M059J (cell line): ENCODE results near the gene SDHAF1. TPM values are rescaled to one million over a fixed set of nuclear protein-coding genes. Genes with fewer than 3 reads are reported as not detected.

Experiments
- DNase-seq: peaks from one replicate; pipeline ENCODE4 v3.0.0-alpha.2; 2012; ENCODE audit warnings: low read depth
- total RNA-seq: library from RNA; depleted of rRNA; stranded (reverse); fragments of >200 nt; shearing (Covaris generic); gene quantifications from 2 replicates; pipeline ENCODE4 v1.2.3, GENCODE V29; 2014

The SDHAF1 gene
- total RNA-seq, 1 experiment from 2014 or later: 32.0 TPM

DNA sequence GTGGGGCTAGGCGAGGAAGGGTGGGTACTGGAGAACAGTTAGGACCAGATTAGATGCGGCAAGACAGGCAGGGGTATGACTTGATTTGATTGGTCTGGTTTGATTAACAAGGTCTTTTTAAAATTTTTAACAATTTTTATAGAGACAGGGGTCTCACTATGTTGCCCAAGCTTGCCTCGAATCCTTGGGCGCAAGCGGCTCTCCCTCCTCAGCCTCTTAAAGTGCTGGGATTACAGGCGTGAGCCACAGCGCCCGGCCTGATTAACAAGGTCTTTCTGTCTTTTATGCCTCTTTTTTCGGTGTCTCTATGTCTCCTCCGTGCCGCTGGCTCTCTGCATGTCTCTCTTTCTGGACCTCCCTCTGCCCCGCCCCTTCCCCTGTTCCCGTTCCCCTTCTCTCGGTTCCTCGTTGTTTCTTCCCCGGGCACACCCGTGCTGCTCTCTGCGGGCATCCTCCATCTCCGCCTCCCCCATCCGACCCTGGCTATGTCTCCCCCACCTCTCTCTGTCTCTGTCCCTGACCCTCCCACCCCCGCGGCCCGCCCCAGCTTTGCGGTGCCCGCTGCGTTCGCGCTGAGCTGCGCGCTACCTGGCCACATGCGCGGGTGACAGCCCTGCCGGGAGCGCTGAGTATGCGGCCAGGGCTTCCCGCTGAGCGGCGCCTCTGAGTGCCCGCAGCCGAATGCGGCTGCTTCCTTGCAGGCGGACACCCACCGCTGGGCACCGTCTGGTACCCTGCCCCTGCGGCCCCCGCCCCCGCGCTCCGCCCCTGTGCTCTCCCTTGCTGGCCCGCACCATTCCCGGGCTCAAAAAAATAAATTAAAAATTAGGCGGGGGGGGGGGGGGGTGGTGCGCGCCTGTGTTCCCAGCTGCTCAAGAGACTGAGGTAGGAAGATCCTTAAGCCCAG is 8.1 kb upstream of the SDHAF1 start:
- DNase-seq: peak; percentile 15

DNA sequence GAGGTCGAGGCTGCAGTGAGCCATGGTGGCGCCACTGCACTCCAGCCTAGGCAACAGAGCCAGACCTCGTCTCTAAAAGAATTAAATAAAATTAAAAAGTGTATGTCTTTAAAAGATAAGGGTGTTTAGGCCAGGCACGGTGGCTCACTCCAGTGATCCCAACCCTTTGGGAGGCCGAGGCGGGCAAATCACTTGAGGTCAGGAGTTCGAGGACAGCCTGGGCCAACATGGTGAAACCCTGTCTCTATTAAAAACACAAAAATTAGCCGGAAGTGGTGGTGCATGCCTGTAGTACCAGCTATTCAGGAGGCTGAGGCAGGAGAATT is 7.5 kb upstream of the SDHAF1 start:
- DNase-seq: no peak

DNA sequence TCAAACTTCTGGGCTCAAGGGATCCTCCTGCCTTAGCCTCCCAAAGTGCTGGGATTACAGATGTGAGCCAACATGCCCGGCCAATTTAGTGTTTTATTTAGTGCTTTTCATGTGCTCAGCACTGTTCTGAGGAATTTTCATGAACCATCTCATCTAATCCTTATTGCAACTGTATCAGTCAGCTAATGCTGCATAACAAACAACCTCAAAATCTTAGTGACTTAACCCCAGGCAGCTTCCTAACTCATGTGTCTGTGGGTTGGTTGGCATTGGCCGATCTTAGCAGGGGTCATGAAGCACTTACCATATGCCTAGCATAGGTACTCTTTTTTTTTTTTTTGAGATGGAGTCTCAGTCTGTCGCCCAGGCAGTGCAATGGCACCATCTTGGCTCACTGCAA is 6.2 kb upstream of the SDHAF1 start:
- no peak for DNase-seq

DNA sequence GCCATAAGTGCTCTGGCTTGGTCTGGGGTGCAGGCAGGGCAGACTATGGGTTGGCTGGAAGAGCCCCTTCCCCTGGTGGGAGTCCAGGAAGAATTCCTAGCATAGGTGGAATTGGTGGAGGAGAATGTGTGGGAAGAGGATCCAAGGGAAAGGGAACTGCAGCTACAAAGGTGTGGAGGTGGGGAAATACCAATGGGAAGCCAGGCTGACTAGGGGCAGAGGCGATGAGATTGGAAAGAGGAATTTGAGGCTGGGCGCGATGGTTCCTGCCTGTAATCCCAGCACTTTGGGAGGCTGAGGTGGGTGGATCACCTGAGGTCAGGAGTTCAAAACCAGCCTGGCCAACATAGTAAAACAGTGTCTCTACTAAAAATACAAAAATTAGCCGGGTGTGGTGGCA is 4.8 kb upstream of the SDHAF1 start:
- DNase-seq: no peak

DNA sequence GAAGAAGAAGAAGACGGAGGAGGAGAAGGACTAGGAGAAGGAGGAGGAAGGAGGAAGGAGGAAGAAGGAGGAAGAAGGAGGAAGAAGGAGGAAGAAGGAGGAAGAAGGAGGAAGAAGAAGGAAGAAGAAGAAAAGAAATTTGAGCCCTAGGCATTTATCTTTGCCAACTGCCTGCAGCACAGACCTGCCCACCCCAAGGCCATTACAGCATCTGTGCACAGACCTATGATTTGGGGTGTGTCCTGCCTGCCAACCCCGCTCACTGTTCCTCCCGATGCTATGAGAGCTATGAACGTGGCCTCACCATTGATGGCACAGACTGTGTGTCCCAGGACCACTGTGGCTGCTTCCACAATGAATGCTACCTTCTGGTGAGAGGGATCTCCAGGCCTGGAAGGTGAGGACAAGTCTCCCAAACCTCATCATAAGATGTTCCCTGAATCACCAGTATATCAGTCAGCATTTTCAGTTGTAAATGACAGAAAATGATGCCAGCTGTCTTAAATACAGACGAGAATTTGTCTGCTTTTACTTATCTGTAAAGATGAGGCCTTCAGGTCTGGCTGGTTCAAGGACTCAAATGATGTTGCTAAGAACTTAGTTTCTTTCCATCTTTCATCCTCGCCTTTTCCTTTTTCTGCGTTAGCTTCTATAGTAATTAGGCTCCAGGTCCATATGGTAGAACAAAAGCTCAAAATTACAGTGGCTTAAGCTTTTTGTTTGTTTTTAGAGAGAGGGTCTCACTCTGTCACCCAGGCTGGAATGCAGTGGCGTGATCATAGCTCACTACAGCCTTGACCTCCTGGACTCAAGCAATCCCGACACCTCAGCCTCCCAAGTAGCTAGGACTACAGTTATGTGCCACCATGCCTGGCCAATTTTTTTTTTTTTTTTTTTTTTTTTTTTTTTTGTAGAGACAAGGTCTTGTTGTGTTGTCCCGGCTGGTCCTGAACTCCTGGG is 3.9 kb upstream of the SDHAF1 start:
- DNase-seq: no peak

DNA sequence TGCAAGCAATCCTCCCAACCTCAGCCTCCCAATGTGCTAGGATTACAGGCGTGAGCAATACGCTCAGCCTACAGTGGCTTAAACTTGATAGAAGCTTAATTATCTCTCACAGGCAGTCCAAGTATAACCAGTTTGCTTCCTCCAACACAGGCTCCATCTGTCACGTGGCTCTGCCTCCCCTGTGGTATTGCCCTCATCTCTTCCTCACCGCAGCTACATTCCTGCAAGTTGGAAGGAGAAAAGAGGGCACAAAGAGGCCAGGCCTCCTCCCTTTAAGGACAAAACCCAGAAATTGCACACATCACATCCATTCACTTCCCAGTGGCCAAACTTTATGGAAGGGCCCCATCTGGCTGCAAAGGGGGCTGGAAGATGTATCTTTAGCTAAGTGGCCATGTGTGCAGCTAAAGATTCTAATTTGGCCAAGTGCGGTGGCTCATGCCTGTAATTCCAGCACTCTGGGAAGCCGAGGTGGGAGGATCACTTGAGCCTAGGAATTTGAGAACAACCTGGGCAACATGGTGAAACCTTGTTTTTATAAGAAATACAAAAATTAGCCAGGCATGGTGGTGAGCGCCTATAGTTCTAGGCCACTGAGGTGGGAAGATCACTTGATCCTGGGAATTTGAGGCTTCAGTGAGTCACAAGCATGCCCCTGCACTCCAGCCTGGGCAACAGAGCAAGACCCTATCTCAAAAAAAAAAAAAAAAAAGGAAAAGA is 3.1 kb upstream of the SDHAF1 start:
- peak; percentile 67 for DNase-seq

DNA sequence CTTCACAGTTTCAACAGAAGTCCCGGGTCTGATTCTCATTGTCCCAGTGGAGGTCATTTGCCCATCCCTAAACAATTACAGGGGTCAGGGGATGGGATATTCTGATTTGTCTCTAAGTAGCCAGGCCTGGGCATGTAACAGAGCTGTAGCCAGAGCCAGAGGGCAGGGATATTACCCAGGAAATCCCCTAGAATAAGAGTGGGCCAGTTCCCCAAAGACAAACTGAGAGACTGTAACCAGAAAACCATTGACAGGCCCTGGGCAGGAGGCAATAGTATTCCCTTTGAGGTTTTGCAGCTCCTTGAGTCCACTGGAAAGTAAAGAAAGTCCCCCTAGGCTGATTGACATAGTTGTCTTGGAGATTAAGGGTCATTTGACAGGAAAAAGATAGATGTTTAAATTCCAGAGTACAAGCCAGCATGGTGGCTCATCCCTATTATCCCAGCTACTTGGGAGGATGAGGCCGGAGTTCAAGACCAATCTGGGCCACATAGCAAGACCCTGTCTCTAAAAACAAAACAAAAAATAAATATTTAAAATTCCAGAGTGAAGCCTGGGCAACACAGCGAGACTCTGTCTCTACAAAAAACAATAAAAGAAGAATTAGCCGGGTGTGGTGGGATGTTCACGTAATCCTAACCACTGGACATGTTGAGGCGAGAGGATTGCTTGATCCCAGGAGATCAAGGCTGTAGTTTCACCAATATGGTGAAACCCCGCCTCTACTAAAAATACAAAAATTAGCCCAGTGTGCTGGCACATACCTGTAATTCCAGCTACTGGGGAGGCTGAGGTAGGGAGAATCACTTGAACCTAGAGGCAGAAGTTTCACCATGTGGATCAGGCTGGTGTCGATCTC is 1.9 kb upstream of the SDHAF1 start:
- DNase-seq: no peak

DNA sequence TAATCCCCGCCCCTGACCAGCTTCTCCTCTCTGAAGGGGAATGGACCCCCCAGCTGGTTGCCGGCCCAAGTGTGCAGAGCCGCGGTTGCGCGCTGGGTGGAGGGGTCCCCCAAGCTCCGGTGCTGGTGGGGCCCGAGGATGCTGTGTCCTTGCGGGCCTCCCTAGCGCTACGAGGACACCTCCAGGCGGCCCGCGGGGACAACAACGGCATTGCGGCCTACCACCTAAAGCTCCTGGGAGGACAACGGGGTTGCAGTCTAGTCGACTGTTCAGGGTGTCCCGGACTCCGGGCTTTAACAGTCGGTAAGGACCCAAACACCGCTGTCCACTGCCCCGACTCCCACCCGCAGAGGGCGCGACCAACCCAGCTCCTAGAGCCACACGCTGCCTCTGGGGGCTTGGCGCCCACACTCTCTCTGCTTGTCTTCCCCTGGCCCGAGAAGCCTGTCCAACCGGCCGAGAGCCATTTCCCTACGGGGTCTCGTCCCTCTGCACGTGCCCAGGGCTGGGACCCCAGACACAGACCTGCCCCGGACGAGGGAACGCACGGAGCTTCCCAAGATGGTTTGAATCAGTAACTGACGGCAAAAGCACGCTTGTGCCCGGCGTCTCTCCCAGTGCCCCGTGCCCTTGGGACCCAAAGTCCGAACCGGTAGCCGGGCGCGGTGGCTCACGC is 927 bp upstream of the SDHAF1 start:
- no peak for DNase-seq

DNA sequence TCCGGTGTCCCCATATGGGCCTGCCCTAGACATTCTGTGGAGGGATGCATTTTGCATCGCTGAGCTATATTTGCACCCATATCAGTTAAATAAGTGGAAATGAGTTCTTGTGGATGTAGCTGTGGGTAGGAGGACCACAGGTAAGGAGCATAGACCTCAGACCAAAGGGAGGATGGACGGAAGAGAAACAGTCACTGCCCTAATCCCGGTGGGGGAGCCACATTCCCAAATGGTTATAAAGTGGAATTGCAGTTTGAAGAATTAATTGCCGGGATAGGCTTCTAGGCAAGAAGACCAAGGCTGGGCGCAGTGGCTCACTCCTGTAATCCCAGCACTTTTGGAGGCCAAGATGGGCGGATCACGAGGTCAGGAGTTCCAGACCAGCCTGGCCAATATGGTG is 1.8 kb downstream of the SDHAF1 start:
- DNase-seq: no peak

DNA sequence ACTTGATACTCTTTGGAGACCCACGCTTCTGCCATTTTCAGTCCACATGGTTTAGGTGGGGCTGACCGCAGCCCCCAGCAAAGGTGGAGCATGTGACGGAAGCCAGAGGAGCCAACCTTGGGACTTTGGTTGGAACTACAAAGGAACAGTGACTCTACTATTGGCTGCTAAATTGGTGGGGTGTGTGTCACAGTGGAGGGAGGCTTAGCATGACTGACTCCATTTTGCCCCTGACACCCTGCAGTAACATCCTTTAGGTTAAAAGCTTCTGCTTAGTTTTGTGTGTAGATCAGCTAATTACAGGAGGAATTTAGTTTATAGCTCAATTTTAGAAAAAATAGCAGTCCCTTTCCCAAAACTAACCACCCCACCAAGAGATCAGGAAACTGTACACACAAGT is 6.6 kb downstream of the SDHAF1 start:
- no peak for DNase-seq

DNA sequence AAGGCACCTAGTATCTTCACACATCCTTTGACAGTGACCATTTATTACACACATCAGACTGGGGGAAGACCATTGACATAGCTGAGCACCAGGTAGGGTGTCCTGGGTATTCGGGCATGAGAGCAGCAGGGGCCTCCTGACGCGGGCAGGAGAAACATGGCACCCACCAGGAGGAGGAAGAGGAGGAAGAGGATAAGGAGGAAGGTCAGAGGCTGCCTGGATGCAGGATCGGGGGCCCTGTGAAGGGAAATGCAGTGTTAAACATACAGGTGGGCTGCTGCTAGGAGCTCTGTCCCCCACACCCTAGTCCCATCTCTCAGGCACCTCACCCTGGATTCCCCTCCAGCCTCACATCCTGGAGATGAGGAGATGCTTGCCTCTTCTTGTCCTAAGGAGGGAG is 8.3 kb downstream of the SDHAF1 start:
- no peak for DNase-seq

DNA sequence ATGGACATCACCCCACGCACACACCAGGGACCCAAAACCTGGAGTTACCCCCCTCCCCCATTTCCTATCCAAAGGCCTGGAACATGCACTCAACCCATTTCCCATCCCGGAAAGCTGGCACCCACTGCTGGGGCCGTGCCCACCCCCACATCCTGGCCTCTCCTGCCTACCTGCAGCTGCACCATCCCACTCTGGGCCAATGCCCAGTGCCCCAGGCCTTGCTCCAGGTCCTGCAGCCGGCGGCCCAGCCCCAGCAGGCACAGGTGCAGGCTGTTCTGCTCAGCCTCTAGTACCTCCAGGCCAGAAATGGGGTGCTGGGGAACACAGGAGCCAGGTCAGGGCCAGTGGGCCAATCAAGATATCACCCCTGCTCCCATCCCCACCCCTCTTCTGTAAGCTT is 12.0 kb downstream of the SDHAF1 start:
- DNase-seq: no peak

DNA sequence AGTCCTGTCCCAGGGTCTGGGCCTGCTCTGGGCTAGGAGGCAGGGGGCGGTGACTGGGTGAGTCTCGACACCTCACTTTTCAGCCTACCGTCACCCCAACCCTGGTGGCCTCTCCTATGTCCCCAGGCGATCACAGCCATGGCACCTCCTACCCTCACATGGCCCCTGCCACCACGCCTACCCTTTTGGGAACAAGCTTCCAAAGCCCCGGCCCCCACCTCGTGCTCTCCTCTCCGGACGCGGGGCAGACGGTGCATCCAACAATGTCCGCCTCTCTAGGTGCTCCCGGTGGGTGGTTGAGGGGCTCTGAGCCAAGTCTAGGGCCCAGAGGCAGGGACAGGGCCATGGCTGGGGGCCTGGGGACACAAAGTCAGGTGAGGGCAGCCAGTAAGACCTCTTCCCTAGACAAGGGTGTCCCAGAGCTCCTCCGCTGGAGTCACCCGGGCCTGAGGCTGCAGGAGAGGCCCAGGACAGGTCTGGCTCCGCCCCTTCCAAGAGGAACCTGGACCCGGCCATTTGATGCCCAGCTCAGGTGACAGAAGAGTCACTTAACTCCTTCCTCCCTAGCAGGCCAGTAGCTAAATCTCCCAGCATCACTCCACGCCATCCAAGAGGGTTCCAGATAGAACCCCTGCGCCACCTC is 13.5 kb downstream of the SDHAF1 start, which contains the start of gene SYNE4:
Gene SYNE4, minus strand, starts transcription at position 478 of the 643 bp plus-strand sequence. Its CDS starts 132 bp downstream, at position 346.
- no peak for DNase-seq

DNA sequence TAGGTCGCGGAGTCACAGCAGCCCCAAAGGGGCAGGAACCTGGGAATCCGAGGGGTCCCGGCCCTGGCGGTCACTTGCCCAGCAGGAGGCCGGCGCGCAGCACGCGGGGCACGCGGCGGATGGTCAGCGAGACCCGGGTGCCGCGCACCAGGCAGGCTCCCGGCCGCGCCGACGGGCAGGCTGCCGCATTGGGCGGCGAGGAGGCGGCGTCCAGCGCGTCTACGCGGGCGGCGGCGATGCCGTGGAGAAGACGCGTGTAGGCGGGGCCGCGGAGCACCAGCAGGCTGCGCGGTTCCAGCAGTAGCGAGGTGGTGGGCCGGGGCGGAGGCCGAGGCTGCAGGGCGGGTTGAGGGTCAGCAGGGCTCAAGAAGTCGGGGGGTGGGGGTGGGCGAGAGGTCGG is 14.2 kb downstream of the SDHAF1 start:
- peak; percentile 48 for DNase-seq

DNA sequence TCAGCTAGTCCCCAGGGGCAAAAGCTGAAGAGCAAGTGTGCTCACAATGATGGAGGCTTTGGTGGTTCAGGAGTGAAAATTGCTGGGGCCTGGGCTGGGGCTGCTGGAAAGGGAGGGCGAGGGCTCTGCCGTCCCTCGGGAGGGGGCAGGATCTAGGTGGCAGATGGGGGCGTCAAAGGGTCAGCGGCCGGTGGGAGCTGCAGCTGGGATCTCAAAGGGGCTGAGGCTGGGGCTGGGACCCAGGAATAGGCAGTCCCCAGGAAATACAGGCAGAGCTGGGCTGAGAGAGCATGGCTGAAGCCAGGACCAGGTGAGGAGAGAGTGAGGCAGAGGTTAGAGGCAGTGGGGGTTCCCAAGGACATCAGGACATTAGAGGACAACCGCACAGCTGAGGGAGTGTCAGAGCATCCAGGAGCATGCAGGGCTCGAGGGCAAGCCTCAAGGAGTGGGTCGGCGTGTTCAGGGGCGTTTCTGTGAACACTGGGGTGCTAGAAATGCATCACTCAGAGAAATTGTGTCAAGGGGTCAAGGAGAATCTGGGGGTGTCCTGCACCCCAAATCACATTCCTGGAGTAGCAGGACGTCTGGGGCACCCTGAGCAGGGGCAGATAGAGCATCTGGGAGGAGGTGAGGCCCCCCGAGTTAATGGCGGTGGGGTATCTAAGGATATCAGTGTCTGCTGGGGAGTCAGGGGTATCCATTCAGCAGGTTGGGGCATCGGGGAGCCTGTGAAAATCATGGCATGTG is 14.8 kb downstream of the SDHAF1 start:
- no peak for DNase-seq

DNA sequence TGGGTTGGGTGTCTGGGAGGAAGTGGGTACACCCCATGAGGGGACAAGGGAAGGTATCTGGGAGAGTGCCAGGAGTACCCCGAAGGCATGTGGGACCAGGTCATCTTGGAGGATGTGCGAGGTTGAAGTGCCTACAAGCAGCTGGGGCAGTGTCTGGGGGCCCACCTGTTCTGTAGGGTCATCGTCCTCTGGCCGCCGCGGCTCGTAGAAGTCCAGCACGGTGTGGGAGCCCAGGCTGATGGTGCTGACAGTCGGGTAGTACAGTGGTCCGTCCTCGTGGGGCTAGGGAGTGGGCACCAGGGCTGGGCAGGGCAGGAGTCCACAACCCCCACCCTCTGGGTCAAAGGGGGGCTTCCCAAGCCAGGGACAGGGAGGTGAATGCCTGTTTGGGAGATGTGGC is 15.4 kb downstream of the SDHAF1 start:
- DNase-seq: no peak

DNA sequence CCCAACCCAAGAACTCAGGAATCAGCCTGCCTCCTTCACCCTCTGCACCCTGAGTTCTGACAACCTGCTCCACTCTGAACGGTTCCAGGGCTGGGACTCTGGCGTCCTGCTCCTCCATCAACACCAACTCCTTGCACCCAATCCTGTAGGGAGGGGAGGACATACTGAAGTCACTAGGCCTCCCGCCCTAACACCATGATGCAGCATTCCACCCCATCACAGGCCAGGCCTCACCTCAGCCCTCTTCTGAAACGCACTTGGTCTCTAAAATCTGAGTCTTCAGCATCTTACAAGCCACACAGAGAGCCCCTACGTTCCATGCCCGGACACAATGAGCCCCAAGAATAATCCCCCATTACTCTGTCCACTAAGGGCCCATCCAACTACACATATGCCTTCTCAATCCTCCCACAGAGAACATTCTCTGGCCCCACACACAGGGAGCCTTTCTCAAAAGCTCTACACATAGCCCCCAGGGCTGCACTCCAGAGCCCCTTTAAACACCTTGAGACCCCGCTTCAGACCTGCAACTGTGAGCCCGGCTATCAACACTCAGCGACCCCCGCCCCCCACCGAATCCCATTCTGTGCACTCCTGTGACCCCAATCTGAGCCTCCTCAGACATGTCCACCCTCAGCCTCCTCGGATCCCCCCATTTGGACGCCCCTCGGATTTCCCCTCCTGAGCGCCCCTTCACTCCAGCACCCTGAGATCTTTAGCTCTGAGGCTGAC is 18.5 kb downstream of the SDHAF1 start:
- DNase-seq: no peak
